Dendritic cell treated with granulocyte-macrophage colony-stimulating factor and Interleukin-4, amounts not matched to agents 40 ng/mL and 50 ng/mL, for 4 days (primary cell): ENCODE results near the gene UGT1A6.

Experiments used
- H3K27ac Mint-ChIP-seq: one replicate; pipeline ENCODE4 v1.8.0; 2022; ENCODE audit warnings: mild to moderate bottlenecking, mixed read lengths
- H3K27me3 Mint-ChIP-seq: one replicate; pipeline ENCODE4 v1.8.0; 2022; ENCODE audit warnings: mild to moderate bottlenecking, mixed read lengths
- H3K36me3 Mint-ChIP-seq: one replicate; pipeline ENCODE4 v1.8.0; 2022; ENCODE audit warnings: low read depth, mixed read lengths
- H3K4me1 Mint-ChIP-seq: one replicate; pipeline ENCODE4 v1.8.0; 2022; ENCODE audit warnings: low read depth, mixed read lengths
- H3K4me3 Mint-ChIP-seq: one replicate; pipeline ENCODE4 v1.8.0; 2022; ENCODE audit warnings: mild to moderate bottlenecking, moderate library complexity, mixed read lengths
- H3K9me3 Mint-ChIP-seq: one replicate; pipeline ENCODE4 v1.8.0; 2022; ENCODE audit warnings: mixed read lengths
- intact Hi-C: fragments of 100-400 bp; cut with micrococcal nuclease; formaldehyde crosslinking; loops from one replicate; pipeline ENCODE4 v1.15.0; 2022

Gene UGT1A6

DNA sequence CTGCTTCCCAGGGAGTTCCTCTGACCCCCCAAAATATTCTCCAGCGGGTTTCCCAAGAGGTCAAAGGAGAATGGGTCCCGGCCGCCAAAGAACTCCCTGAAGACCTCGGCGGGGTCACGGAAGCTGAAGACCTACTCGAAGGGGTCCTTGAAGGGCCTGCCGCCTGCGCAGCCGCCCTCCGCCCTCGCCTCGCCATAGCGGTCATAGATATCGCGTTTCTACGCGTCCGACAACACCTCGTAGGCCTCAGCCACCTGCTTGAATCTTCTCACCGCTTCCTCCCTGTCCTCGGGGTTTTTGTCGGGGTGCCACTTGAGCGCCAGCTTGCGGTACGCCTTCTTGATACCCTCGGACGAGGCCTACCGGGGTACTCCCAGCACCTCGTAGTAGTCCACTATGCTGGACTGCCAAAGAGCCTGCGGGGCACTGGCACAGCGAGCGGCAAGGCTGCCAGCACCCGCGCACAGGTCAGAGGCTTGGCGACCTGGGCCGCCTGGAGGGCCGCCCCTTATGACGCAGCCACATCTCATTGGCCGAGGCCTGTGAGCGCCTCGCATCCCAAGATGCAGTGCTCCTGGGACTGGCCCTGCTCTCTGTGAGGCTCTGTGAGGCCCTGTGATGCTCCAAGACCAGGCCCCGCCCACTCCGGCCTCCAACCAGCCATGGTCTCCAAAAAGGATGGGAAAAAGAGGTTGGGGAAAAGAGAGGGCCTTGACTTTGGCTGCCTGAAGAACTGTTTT lies 62.4 kb downstream of the UGT1A6 start:
- intact Hi-C loops, result no loop called here
- H3K27ac Mint-ChIP-seq, result no peak overlapping the region
- H3K4me1 Mint-ChIP-seq, result no peaks in the 10 kb centered on the region
- H3K4me3 Mint-ChIP-seq, result no peak overlapping the region
- H3K36me3 Mint-ChIP-seq, result no peaks in the 10 kb centered on the region
- peaks cover 2% of the 10 kb centered on the region for H3K27me3 Mint-ChIP-seq
- peaks cover 21% of the 10 kb centered on the region for H3K9me3 Mint-ChIP-seq

DNA sequence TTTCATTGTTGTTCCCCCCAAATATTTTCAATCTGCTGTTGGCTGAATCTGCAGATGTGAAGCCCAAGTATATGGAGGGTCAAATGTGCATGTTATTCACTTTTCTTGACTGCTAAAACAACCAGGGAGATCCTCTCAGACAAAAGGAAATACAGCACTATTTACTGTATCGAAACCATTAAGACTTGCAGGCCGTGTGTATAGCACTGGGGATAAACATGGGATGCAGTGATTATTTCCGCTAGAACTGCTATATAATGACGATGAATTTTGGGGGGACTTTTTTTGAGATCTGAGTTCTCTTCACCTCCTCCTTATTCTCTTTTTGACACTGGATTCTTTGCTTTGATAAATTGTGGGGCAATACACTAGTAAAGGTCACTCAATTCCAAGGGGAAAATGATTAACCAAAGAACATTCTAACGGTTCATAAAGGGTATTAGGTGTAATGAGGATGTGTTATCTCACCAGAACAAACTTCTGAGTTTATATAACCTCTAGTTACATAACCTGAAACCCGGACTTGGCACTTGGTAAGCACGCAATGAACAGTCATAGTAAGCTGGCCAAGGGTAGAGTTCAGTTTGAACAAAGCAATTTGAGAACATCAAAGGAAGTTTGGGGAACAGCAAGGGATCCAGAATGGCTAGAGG lies 63.9 kb downstream of the UGT1A6 start:
- no peaks in the 10 kb centered on the region for H3K36me3 Mint-ChIP-seq
- no peak overlapping the region for H3K27ac Mint-ChIP-seq

DNA sequence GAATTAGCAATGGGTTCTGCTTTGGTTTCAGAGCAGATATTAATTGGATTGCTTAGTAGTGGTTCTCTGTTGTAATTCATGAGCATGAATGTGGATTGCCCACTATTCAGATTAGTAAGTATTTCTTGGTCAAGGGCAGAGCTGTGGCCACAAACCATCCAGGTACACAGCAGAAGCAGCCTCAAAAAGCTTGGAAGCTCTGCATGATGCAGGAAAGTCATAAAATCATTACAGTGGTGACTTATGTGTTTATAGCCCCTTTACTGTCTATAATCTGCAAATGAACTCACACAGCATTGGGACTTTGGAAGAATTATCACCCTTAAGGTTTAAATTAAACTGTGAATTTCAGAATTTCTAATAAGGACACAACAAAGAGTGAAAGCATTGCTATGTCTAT lies 65.5 kb downstream of the UGT1A6 start:
- intact Hi-C loops, result no loop called here
- Mint-ChIP-seq H3K27ac (no peak overlapping the region), H3K9me3 (no peaks in the 10 kb centered on the region), H3K36me3 (no peaks in the 10 kb centered on the region), H3K27me3 (peaks cover 2% of the 10 kb centered on the region), H3K4me3 (no peak overlapping the region), H3K4me1 (no peaks in the 10 kb centered on the region)

More for the DNA sequence above, 63.9 kb downstream of the UGT1A6 start:
- no peak overlapping the region for H3K4me3 Mint-ChIP-seq
- H3K9me3 Mint-ChIP-seq, result peaks cover 6% of the 10 kb centered on the region
- peaks cover 2% of the 10 kb centered on the region for H3K27me3 Mint-ChIP-seq
- intact Hi-C loops, result no loop called here
- H3K4me1 Mint-ChIP-seq, result no peaks in the 10 kb centered on the region

DNA sequence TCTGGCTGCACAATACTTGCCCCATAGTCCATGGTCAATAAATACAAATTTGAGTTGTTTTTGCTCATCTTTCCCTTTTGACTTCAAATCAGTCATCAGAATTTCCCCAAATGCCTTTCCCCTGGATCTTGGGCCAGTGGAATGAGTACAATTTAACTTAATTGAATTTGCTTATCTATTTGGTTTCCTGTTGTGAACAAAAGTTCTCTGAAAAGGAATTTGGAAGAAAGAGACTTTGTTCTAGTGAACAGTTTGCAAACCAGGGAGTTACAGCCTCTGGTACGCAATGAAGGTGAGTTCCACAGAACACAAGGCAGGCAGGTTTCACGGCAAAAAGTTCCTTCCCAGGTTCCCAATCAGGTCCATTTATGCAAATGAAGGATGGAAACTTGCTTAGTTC lies 66.2 kb downstream of the UGT1A6 start:
- H3K36me3 Mint-ChIP-seq, result no peaks in the 10 kb centered on the region

DNA sequence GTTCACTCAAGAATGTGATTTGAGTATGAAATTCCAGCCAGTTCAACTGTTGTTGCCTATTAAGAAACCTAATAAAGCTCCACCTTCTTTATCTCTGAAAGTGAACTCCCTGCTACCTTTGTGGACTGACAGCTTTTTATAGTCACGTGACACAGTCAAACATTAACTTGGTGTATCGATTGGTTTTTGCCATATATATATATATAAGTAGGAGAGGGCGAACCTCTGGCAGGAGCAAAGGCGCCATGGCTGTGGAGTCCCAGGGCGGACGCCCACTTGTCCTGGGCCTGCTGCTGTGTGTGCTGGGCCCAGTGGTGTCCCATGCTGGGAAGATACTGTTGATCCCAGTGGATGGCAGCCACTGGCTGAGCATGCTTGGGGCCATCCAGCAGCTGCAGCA lies 67.4 kb downstream of the UGT1A6 start, which contains the start of gene UGT1A1:
Gene UGT1A1 (plus strand): TSS at position 228 of the 400 bp plus-strand sequence. CDS start 18 bp downstream, at position 246.
- Mint-ChIP-seq H3K27ac (no peak within 1 kb of the TSS), H3K27me3 (peaks cover 7% of the 10 kb centered on the region), H3K36me3 (no peaks in the 10 kb centered on the region), H3K4me1 (no peaks in the 10 kb centered on the region), H3K4me3 (no peak within 1 kb of the TSS), H3K9me3 (no peaks in the 10 kb centered on the region)
- intact Hi-C loops, result no loop called here

More for the DNA sequence above, 66.2 kb downstream of the UGT1A6 start:
- H3K4me1 Mint-ChIP-seq, result no peaks in the 10 kb centered on the region
- no peak overlapping the region for H3K4me3 Mint-ChIP-seq
- H3K27ac Mint-ChIP-seq, result no peak overlapping the region
- peaks cover 4% of the 10 kb centered on the region for H3K27me3 Mint-ChIP-seq
- H3K9me3 Mint-ChIP-seq, result no peaks in the 10 kb centered on the region
- intact Hi-C loops, result no loop called here

DNA sequence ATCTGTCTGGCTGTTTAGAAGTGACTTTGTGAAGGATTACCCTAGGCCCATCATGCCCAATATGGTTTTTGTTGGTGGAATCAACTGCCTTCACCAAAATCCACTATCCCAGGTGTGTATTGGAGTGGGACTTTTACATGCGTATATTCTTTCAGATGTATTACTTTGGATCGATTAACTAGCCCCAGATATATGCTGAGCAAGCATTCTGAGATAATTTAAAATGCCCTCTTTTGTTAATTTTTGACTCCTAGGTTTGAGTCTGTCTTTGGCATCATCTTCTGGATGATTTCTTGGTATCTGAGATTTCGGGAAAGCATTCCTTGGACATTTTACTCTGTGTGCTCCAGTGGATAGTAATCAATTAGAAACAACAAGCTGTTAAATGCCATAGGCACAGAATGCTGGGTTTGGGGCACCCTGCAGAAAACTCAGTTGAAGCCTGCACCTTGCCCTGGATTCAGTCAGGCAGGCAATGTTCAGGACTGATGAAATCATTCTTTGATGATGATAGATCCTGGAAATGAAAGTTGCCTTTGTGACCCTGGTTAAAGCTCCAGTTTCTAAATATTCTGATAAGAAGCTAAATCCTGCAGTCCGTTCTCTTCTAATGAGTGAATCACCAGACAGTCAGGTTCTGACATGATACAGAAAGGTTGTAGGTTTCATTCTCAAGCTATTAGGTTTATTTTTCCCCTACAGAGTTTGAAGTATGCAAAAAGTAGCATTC lies 68.5 kb downstream of the UGT1A6 start:
- H3K36me3 Mint-ChIP-seq, result no peaks in the 10 kb centered on the region
- H3K4me3 Mint-ChIP-seq, result no peak overlapping the region
- H3K27me3 Mint-ChIP-seq, result peaks cover 7% of the 10 kb centered on the region
- H3K4me1 Mint-ChIP-seq, result no peaks in the 10 kb centered on the region
- intact Hi-C loops, result no loop called here
- peaks cover 3% of the 10 kb centered on the region for H3K9me3 Mint-ChIP-seq
- no peak overlapping the region for H3K27ac Mint-ChIP-seq

DNA sequence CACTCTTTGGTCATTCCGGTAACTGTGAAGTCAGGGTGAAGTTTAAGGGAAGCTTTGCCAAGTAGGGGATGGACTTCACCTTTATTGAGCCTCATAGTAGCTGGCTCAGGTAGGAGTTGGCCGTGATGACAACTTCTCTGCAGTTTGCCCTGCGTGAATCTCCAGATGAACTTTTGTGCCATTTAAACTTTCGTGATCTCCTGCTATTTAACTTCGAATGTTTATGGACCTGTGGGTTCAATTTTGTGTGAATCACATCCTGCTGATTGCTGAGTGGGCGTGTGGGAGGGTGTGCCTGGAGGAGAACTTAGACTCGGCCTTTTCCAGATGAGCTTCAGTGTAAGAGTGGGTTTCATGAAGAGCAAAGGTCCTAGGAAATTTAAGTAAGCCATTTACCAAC lies 71.6 kb downstream of the UGT1A6 start:
- intact Hi-C loops, result no loop called here
- no peak overlapping the region for H3K4me3 Mint-ChIP-seq
- H3K27me3 Mint-ChIP-seq, result peaks cover 7% of the 10 kb centered on the region
- peaks cover 8% of the 10 kb centered on the region for H3K9me3 Mint-ChIP-seq
- no peaks in the 10 kb centered on the region for H3K4me1 Mint-ChIP-seq
- H3K36me3 Mint-ChIP-seq, result no peaks in the 10 kb centered on the region
- H3K27ac Mint-ChIP-seq, result no peak overlapping the region

DNA sequence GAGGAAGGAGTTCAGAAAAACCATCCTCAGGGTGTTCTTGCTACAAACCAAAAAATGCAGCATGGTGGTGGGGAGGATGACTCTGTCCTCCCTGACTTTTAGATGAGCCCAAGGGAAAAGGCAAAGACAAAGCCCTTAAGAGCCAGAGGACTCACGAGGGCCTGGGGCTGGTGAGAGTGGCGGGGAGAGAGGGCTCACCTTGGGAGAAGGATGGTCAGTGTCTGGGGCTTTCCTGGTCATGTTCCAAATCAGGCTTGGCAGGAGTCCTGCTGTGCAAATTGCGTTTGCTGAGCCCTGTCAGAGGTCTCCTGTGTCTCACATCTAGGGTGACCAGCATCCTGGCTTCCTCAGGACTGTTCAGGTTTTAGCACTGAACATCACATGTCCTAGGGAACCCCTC lies 72.1 kb downstream of the UGT1A6 start:
- Mint-ChIP-seq H3K36me3 (no peaks in the 10 kb centered on the region), H3K4me3 (no peak overlapping the region), H3K4me1 (no peaks in the 10 kb centered on the region), H3K9me3 (peaks cover 8% of the 10 kb centered on the region), H3K27me3 (peaks cover 7% of the 10 kb centered on the region), H3K27ac (no peak overlapping the region)
- intact Hi-C loops, result no loop called here

DNA sequence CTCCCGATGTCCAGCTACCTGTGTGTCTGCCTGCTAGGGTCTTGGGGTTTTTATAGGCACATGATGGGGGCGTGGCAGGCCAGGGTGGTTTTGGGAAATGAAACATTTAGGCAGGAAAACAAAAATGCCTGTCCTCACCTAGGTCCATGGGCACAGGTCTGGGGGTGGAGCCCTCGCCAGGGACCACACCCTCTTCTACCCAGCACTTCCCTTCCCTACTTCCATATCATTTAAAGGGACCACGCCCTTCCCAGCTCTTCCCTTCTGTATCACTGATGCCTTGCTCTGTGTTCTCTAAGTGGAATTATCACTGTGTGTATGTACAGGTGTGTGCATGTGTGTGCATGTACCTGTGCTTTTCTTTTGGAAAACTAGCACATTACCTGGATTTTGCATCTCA lies 73.7 kb downstream of the UGT1A6 start:
- H3K4me1 Mint-ChIP-seq, result no peaks in the 10 kb centered on the region
- peaks cover 8% of the 10 kb centered on the region for H3K9me3 Mint-ChIP-seq
- no peaks in the 10 kb centered on the region for H3K36me3 Mint-ChIP-seq
- intact Hi-C loops, result no loop called here
- no peak overlapping the region for H3K27ac Mint-ChIP-seq
- H3K27me3 Mint-ChIP-seq, result peaks cover 7% of the 10 kb centered on the region
- no peak overlapping the region for H3K4me3 Mint-ChIP-seq

DNA sequence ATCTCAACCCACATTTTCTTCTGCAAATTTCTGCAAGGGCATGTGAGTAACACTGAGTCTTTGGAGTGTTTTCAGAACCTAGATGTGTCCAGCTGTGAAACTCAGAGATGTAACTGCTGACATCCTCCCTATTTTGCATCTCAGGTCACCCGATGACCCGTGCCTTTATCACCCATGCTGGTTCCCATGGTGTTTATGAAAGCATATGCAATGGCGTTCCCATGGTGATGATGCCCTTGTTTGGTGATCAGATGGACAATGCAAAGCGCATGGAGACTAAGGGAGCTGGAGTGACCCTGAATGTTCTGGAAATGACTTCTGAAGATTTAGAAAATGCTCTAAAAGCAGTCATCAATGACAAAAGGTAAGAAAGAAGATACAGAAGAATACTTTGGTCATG lies 75.4 kb downstream of the UGT1A6 start:
- no peak overlapping the region for H3K4me3 Mint-ChIP-seq
- H3K36me3 Mint-ChIP-seq, result no peaks in the 10 kb centered on the region
- H3K4me1 Mint-ChIP-seq, result no peaks in the 10 kb centered on the region
- H3K27me3 Mint-ChIP-seq, result peaks cover 7% of the 10 kb centered on the region
- intact Hi-C loops, result no loop called here
- H3K27ac Mint-ChIP-seq, result no peak overlapping the region
- H3K9me3 Mint-ChIP-seq, result peaks cover 8% of the 10 kb centered on the region

DNA sequence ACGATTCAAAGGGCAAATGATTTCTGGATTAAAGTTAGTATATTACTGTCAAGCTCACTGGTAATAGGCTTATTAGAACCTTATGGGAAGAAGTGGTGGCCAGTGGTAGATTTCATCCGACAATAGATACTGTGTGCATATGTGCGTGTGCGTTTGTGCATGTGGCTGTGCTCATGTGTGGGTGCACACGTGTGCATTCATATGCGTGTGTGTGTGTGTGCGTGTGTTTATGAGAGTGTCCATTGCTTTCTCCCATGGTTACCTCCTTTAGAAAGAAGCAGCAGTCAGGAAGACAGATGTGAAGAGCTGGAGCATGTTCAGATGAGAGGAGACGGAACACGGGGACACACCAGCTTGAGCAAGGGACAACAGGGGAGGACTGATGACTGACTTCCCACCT lies 76.6 kb downstream of the UGT1A6 start:
- Mint-ChIP-seq H3K9me3 (peaks cover 8% of the 10 kb centered on the region), H3K4me3 (no peak overlapping the region), H3K27me3 (peaks cover 5% of the 10 kb centered on the region), H3K4me1 (no peaks in the 10 kb centered on the region), H3K36me3 (no peaks in the 10 kb centered on the region), H3K27ac (no peak overlapping the region)
- intact Hi-C loops, result no loop called here

DNA sequence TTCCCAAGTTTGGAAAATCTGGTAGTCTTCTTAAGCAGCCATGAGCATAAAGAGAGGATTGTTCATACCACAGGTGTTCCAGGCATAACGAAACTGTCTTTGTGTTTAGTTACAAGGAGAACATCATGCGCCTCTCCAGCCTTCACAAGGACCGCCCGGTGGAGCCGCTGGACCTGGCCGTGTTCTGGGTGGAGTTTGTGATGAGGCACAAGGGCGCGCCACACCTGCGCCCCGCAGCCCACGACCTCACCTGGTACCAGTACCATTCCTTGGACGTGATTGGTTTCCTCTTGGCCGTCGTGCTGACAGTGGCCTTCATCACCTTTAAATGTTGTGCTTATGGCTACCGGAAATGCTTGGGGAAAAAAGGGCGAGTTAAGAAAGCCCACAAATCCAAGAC lies 79.5 kb downstream of the UGT1A6 start:
- Mint-ChIP-seq H3K4me1 (no peaks in the 10 kb centered on the region), H3K36me3 (no peaks in the 10 kb centered on the region), H3K9me3 (peaks cover 22% of the 10 kb centered on the region), H3K27me3 (peaks cover 2% of the 10 kb centered on the region), H3K27ac (no peak overlapping the region), H3K4me3 (no peak overlapping the region)
- intact Hi-C loops, result no loop called here

DNA sequence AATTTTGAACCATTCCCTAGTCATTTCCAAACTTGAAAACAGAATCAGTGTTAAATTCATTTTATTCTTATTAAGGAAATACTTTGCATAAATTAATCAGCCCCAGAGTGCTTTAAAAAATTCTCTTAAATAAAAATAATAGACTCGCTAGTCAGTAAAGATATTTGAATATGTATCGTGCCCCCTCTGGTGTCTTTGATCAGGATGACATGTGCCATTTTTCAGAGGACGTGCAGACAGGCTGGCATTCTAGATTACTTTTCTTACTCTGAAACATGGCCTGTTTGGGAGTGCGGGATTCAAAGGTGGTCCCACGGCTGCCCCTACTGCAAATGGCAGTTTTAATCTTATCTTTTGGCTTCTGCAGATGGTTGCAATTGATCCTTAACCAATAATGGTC lies 79.9 kb downstream of the UGT1A6 start:
- no peaks in the 10 kb centered on the region for H3K4me1 Mint-ChIP-seq
- no peak overlapping the region for H3K4me3 Mint-ChIP-seq
- peaks cover 1% of the 10 kb centered on the region for H3K27me3 Mint-ChIP-seq
- intact Hi-C loops, result no loop called here
- H3K27ac Mint-ChIP-seq, result no peak overlapping the region
- no peaks in the 10 kb centered on the region for H3K36me3 Mint-ChIP-seq
- peaks cover 22% of the 10 kb centered on the region for H3K9me3 Mint-ChIP-seq

DNA sequence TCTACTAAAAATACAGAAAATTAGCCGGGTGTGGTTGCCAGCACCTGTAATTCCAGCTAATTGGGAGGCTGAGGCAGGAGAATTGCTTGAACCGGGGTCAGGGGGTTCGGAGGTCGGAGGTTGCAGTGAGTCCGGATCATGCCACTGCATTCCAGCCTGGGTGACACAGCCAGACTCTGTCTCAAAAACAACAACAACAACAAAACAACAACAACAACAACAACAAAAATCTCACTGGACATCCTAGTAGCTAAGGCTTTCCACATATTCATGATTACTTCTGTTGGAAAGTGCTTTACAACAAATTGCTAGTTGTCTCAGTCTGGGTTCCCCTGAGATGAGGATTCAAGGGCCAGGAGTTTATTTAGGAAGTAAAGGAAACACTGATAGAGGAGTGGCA lies 81.2 kb downstream of the UGT1A6 start:
- Mint-ChIP-seq H3K4me3 (no peak overlapping the region), H3K27ac (no peak overlapping the region), H3K36me3 (no peaks in the 10 kb centered on the region), H3K4me1 (no peaks in the 10 kb centered on the region), H3K9me3 (peaks cover 22% of the 10 kb centered on the region), H3K27me3 (no peaks in the 10 kb centered on the region)
- intact Hi-C loops, result no loop called here
